ENCODE measurements around the gene CHORDC1.

DNA sequence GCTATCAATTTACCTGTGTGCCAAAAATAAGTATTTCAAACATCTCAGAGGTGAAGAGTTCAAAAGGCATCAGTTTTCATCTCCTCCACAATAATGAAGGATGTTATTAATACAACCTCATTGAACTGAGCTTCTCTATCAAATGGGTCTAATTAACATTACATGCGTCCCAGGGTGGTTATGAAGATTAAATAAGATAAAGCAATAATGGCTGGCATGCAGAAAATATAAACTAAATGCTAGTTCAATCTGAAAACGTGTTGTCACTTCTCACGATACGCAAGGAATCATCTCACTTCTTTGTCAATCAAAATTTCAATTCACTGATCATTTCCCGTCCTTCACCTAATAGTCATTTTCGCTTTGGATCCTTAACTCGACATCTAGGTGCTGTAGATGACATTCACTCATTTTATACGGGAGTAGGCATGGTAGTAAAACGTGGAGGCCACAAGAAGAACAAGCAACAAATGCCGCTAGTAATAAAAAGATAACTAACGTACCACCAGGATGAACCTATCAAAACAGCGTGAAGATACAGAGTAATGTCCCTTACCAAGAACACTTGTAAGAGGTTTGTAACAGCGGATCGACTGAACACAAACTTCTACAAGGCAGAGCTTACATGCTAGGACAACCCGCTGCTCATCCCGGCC is 918 bp downstream of the CHORDC1 start:
- TF ChIP-seq POLR2AphosphoS5 (IDR thresholded peaks at IDR 0.05; ENCODE audit: borderline replicate concordance, low read depth, low read length) (no peak), EZH2 (IDR thresholded peaks at IDR 0.05) (no peak), FOXP2 (optimal IDR thresholded peaks at IDR 0.05; ENCODE audit: control extremely low read depth, extremely low read length, insufficient read depth) (no peak)

Data from SK-N-MC (cell line).